GM06990 (cell line): Measurements from ENCODE around the gene TGFBR3.

Experiments used
- DNase-seq: peaks from one replicate; pipeline ENCODE4 v3.0.0-alpha.2; 2011; ENCODE audit not compliant: insufficient read length; ENCODE audit errors: extremely low read depth
- H3K27me3 ChIP-seq: replicated peaks from 2 replicates; pipeline ENCODE4 v1.6.0; 2011; ENCODE audit warnings: low read length; ENCODE audit not compliant: control insufficient read depth, insufficient read depth
- H3K36me3 ChIP-seq: 2 replicates; pipeline ENCODE4 v1.5.1; 2011; ENCODE audit warnings: low read length; ENCODE audit not compliant: control insufficient read depth, insufficient read depth
- H3K4me3 ChIP-seq: replicated peaks from 2 replicates; pipeline ENCODE4 v1.5.1; 2011; ENCODE audit warnings: low read depth, mild to moderate bottlenecking, control low read depth, low read length
- CTCF ChIP-seq: IDR thresholded peaks from 2 replicates; pipeline ENCODE4 v1.5.1; 2011; ENCODE audit warnings: low read length, control low read depth, mild to moderate bottlenecking, inconsistent platforms; ENCODE audit not compliant: insufficient read depth, poor library complexity, severe bottlenecking

The TGFBR3 gene

GRCh38 chr1:91829293-91830153 lies 56.4 kb downstream of the TGFBR3 start:
- Histone ChIP-seq H3K36me3 (no peaks in the 10 kb centered on the region), H3K4me3 (no peak overlapping the region), H3K27me3 (no peaks in the 10 kb centered on the region)
- TF ChIP-seq CTCF: no peak
- DNase-seq: no peak

GRCh38 chr1:91828583-91829281 lies 57.2 kb downstream of the TGFBR3 start:
- DNase-seq: no peak
- no peaks in the 10 kb centered on the region for H3K27me3 ChIP-seq
- H3K36me3 ChIP-seq: no peaks in the 10 kb centered on the region
- TF ChIP-seq CTCF: no peak
- H3K4me3 ChIP-seq: no peak overlapping the region

- H3K4me3 ChIP-seq: no peak overlapping the region
- DNase-seq: no peak
- no peak for TF ChIP-seq CTCF
- no peaks in the 10 kb centered on the region for H3K36me3 ChIP-seq
- H3K27me3 ChIP-seq: no peaks in the 10 kb centered on the region
Measured at GRCh38 chr1:91827459-91828321, 58.3 kb downstream of the TGFBR3 start.

GRCh38 chr1:91827087-91827458 lies 58.9 kb downstream of the TGFBR3 start:
- DNase-seq: no peak
- H3K4me3 ChIP-seq: no peak overlapping the region

More at GRCh38 chr1:91827087-91827458, 58.9 kb downstream of the TGFBR3 start:
- no peak for TF ChIP-seq CTCF
- no peaks in the 10 kb centered on the region for H3K27me3 ChIP-seq
- H3K36me3 ChIP-seq: no peaks in the 10 kb centered on the region
